Stimulated activated CD8-positive, alpha-beta memory T cell treated with anti-CD3 and anti-CD28 coated beads, Interleukin-15, amount 100 ng/mL, for 1 hour (primary cell): ENCODE data around the gene FBXW5.
A peak's percentile ranks its signal among the peaks of the same experiment; 100 is the strongest.

Experiments used
- DNase-seq: peaks from one replicate; pipeline ENCODE4 v3.0.0-alpha.2; 2020; ENCODE audit warnings: low read depth

The FBXW5 gene

DNA sequence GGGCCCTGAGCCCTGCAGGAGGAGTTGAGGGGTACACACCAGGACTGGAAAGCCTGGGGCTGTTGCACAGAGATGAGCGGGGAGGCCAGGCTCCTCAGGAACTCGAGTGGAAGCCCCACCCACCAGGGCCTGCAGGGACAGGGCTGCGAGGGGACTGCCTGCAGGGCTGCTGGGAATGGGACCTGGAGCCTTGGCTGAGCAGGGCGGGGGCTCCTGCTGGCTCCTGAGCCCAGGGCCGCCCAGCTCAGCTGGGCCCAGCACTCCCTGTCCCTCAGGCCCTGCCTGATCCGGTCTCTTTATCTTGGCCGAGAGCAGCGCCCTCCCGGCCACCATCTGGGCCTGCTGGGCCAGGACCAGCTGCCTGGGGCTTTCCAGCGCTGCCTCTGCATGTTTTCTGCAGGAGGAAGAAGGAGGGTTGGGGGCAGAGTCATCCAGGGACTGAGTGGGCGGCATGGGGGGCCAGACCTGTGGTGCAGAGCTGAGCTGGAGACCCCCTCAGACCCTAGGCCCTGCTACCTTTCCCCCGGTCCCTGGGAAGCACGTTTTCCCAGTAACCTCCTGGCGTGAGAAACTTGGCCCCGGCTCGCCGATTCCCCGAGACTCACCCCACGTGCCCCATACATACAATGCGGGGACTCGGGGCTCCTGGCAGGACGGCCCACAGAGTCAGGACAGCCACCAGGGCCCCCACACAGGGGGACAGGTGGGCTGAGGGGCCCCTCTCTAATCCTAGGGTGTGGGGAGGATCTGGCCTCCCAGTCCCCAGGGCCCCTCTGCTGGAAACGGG, 16.9 kb upstream of the FBXW5 start:
- no peak for DNase-seq

DNA sequence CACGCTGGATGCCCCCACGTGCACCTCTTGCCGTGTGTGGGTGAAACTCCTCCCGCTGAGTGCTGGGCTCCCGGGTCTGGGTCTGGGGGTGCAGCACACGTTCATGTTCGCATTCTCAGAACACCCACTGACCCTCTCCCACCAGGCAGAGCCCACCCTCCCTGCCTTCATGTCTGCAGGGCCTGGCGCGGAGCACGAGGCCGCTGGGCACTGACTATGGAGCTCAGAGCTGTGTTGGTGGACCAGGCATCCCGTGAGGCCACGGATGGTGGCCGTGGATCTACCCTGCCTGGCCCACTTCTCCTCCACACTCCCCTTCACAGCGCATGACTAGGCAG, 16.4 kb upstream of the FBXW5 start:
- no peak for DNase-seq

DNA sequence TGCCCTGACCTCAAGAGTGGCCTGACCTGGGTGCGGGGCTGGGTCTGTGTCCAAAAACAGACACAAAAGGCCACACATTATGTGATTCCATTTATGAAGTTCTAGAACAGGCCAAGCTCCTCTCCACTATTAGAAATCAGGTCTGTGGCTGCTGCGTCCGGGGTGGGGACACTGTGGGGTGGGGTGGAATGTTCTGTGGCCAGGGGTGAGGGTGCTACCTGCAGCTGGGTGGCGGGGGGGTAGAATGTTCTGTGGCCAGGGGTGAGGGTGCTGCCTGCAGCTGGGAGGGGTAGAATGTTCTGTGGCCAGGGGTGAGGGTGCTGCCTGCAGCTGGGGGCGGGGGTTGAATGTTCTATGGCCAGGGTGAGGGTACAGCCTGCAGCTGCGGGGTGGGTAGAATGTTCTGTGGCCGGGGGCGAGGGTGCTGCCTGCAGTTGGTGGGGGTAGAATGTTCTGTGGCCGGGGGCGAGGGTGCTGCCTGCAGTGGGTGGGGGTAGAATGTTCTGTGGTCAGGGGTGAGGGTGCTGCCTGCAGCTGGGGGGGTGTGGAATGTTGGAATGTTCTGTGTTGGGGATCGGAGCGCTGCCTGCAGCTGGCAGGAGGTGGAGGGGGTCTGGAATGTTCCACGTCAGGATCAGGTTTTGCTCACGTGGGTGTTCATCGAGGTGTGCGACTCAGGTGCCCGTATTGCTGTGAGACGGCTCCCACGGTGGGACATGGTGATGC, 15.8 kb upstream of the FBXW5 start:
- DNase-seq: no peak

DNA sequence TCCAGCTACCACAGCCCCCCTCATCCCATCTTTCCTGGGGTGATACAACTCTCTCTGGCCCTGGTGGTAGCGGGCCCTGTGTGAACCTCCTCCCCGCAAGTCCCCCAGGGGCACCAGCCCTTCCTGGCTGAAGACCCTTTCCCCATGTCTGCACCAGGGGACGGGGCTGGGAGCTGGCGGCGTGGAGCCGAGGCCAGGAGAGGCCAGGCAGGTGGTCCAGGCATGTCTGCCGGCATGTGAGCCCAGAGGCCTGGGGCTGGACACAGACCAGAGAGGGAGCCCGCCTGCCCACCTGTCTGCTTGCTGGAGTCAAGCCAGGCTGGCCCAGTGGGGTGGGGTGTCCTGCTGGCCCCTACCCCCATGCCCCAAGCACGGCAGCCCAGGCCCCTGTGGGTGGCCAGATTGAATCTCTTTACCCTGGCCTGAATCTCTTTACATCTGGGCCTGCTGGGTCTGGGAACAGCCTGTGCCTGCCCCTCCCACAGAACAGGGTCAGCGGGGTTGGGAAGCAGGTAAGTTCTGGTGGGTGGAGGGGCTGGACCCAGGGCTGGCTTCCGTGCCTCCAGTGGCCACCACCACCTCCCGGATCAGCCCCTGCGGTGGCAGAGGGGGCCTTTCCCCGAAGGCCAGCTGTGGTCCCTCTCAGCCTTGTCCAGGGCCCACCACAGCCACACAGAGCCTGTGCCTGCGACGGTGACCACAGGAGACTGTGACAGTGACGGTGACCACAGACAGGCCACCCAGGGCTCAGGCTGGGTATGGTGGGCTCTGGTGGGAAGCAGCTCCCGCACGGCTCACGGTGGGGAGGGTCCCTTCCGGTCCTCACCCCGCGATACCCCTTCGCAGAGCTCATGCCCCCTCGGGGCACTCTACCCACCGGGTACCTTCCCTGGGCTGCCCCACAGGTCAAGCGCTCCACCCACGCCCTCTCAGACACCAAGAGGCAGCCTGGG, 14.6 kb upstream of the FBXW5 start:
- no peak for DNase-seq

DNA sequence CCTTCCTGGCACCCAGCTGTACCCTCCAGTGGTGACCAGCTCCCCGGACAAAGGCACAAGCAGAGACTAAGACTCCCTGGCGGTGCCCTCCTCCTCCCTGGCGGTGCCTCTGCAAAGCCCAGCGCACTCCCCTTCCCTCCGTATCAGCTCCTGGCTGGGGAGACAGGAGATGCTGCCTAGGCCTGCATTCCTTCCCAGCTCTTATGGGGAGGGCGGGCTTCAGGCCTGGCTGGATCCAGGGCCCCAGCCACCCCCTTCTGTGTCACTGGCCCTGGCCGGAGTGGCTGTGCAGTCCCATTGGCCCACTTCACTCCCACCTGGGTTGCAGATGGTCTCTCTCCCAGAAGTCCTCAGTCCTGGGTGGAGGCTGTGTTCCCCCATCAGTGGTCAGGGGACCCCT, 13.9 kb upstream of the FBXW5 start:
- DNase-seq: no peak

DNA sequence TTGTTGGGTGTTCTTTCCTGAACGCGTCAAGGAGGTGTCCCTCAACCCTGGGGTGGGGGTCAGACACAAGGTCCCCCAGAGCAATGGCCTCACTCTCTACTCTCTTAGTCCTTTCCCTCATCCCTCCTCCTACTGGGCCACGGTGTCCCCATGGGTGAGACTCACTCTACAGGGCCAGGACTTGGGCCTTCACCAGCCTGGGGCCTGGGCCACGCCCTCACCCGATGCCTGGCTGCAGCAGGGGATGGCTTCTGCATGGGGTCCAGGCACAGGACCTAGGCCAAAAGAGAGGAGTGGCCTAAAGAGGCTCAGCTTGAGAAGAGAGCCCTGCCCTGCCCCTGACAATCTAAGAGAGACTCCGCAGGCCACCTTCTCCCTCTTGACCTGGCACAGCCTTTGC, 13.4 kb upstream of the FBXW5 start:
- DNase-seq: no peak

DNA sequence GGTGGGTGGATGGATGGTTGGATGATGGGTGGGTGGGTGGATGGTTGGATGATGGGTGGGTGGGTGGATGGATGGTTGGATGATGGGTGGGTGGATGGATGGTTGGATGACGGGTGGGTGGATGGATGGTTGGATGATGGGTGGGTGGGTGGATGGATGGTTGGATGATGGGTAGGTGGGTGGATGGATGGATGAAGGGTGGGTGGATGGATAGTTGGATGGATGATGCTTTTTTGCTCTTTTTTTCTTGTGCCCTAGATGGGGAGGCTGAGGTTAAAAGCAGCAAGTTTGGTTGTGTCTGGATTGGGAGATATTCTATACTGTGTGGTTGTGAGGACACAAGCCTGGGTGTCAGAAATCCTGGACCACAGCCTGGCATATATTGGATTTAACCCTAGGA, 12.9 kb upstream of the FBXW5 start:
- no peak for DNase-seq

DNA sequence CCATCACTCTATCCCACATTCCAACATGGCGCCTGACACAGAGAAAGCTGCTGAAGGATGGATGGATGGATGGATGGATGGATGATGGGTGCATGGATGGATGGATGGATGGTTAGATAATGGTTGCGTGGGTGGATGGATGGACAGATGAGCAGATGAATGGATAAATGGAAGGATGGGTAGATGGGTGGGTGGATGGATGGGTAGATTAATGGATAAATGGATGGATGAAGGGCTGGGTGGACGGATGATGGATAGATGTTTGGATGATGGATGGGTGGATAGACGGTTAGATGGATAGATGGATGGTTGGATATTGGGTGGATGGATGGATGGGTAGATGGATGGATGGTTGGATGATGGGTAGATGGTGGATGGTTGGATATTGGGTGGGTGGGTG, 12.1 kb upstream of the FBXW5 start:
- DNase-seq: no peak

DNA sequence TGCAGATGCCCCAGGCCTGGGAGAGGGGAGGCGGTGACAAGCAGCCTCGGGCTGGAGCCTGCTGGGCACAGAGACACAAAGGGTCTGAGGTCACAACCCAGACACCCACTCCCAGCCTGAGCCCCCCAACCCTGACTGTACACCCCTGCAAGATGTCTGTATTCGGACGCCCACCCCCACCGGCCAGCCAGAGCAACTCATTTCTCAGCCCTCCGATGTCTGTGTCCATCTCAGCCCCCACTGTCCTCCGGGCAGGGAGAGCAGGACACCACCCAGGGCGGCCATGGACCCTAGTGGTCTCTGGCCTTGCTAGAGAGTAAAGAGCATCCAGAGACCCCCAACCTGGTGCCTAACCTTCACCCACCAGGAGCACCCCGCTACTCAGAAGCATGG, 11.4 kb upstream of the FBXW5 start:
- DNase-seq: no peak

DNA sequence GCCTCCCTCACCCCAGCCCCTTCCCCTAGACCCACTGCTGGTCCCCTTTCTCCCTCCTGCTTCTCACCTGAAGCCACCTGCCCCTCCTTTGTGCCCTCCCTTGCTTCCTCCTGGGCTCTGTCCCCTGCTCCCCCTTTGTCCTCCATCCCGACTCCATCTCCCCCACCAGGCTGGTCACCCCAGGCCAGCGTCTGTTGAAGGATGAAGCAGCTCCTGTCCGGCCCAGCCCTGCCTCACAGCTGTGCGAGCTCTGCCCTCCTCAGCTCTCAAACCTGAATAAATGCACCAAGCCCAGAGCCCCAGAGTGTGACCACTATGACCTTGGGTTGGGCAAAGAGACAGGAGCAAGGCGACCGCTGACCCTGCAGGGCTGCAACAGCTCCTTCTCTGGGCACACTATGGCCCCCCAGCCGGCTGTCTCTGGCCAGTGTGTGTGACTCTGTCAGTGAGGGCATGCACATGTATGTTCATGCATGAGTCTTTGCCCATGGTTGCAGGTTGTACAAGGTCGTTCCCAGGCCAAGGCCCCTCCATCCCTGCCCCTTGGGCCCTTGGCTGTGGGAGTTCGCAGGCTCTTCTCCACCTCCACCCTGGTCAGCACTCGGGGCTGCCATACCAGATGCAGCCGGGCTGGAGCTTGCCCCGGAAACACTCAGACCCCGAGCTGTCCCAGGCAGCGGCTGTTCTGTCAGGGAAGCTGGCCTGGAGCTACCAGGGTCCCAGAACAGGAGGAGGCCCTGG, 10.8 kb upstream of the FBXW5 start:
- no peak for DNase-seq

DNA sequence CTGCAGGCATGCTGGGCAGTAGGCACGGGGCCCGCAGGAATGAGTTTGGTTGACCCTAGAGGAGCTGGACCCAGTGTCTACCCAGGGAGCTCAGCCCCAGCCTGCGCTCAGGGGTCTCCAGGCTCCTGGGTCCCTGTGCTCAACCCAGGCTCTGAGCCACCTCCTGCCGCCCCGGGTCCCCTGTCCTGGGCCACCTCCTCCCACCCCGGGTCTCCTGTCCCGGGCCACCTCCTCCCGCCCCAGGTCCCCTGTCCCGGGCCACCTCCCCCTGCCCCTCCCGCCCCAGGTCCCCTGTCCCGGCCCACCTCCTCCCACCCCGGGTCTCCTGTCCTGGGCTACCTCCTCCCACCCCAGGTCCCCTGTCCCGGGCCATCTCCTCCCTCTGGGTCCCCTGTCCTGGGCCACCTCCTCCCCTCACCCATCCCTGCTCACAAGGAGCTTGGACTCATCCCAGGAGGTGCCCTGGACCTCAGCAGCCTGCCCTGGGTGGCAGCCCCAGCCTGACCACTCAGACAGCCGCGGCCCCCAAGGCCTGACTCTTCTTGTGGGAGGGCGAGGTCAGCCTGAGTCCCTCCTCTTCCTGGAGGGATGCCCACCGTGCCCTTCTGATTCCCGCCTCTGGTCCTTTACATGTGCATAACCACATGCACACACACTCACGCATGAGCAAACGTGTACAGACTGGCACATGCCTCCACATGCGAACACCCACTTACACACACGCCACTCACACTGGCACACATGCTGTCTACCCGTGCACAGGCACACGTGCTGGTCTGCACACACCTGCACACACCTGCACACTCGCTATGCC, 9.9 kb upstream of the FBXW5 start:
- no peak for DNase-seq

DNA sequence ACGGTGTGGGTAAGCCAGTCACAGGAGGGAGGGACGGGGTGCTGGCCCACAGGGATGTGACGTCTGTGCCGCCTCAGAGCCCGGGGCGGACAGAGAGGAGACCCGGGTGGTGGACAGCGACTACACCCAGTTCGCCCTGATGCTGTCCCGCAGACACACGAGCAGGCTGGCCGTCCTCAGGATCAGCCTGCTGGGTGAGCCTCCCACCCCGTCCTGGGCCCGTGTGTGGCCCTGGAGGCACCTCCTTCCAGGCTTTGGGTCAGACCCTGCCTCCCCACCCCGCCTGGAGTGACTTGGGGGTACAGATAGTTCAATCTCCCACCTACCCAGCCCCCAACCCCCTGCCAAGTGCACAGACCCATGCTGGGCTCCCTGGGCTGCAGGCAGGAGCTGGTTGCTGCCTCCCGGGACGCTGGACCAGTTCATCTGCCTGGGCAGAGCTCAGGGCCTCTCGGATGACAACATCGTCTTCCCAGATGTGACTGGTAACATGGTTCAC, 9.3 kb upstream of the FBXW5 start:
- no peak for DNase-seq

DNA sequence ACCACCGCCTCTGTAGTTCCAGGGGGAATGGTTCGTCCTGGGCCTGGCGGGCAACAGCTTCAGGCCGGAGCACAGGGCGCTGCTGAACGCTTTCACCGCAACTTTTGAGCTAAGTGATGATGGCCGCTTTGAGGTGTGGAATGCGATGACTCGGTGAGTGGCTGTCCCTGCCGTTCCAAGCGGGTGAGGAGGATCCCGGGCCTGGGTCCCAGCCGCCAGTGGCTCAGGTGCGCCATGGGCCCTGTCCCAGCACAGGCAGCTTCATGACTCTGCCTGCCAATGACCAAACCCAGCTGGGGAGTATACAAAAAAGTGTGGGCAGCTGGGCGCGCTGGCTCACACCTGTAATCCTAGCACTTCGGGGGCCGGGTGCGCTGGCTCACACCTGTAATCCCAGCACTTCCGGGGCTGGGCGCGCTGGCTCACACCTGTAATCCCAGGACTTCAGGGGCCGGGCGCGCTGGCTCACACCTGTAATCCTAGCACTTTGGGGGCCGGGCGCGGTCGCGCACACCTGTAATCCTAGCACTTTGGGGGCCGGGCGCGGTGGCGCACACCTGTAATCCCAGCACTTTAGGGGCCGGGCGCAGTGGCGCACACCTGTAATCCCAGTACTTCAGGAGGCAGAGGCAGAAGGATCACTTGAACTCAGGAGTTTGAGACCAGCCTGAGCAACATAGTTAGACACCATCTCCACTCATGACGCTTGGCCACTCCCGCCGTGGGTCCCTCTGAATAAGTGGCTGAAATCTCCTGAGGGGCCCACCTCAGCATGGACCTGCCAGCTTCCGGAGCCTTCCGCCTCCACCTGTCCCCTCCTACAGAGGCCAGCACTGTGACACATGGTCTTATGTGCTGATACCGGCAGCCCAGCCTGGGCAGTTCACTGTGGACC, 8.6 kb upstream of the FBXW5 start:
- no peak for DNase-seq

DNA sequence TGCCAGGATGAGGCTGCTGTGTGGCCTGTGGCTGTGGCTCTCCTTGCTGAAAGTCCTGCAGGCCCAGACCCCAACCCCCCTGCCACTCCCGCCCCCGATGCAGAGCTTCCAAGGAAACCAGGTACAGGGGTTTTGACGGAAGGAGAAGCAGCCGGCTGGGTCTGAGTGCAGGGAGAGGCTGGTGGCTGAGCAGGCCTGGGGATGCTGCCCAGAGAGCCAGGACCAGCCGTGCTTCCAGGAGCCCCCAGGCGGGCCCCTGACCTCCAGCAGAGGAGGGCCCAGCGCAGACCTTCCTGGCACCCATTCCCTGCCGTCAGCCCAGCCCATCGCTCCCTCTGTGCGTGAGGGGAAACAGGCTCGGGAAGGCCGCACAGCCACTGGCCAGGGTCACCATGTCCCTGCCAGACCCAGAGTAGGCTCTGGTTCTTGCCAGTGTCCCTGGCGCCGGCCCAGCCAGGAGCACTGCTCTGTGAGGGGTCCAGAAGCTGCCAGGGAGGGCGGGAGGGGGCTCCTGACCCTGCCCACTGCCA, 7.8 kb upstream of the FBXW5 start:
- no peak for DNase-seq

DNA sequence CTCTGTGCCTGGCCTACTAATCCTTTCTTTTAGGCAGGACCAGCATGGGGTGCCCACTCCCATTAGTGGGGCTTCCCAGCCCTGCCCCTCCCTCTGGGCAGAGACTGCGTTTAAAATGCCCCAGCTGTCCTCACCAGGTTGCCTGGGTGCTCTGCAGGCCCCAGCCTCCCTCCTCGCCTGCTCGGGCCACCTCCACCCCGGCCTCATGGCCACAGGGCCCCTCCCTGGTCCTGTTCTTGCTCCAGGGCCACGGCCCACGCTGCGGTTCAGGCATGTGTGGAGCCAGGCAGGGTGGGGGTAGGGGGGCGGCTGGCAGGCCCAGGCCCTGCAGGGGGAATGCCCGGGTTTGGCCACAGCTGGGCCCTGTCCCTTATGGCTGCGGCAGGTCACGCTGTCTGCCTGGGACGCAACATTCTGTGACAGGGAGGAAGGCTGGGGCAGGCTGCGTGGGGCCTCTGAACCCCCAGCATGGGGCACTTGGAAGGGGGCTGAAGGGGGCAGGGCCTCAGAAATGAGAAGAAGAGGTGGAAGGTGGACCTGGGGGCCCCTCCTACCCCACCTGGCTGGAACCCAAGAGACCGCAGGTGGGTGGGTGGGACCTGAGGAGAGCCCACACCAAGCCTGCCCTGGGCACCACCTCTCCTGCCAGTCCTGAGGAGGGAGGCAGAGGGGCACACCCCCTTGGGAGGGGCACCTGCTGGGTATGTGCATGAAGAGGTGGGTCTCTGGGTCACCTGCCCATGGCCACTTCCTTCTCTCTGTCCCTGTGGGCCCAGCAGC, 7.2 kb upstream of the FBXW5 start, which contains the start of gene LCN12:
Gene LCN12, plus strand, starts transcription at position 733 of the 780 bp plus-strand sequence. CDS start 55 bp downstream, outside the sequence.
- DNase-seq: no peak

DNA sequence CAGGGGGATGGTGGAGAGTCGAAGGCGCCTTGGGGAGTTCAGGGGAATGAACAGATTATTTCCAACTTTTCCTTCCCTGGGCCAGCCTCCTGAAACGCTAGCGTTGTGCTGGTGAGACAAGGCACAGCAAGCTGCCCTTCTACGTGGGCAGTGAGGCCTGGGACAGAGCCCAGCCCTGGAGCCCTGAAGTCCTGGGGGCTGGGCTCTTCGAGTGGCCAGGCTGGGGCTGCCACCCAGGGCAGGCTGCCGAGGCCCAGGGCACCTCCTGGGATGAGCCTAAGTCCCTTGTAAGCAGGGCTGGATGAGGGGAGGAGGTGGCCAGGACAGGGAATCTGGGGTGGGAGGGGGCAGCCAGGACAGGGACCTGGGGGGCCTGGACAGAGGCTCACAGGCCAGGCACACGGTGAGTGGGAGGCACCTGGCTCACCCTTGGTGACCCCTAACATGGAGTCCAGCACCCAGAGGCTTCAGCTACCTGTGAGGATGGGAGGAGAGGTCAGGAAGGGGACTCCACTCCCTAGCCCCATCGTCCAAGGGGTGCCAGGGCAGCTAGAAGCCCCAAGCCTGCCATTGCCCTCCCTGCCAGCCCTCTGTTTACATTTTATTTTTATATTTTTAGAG, 6.2 kb upstream of the FBXW5 start:
- no peak for DNase-seq

DNA sequence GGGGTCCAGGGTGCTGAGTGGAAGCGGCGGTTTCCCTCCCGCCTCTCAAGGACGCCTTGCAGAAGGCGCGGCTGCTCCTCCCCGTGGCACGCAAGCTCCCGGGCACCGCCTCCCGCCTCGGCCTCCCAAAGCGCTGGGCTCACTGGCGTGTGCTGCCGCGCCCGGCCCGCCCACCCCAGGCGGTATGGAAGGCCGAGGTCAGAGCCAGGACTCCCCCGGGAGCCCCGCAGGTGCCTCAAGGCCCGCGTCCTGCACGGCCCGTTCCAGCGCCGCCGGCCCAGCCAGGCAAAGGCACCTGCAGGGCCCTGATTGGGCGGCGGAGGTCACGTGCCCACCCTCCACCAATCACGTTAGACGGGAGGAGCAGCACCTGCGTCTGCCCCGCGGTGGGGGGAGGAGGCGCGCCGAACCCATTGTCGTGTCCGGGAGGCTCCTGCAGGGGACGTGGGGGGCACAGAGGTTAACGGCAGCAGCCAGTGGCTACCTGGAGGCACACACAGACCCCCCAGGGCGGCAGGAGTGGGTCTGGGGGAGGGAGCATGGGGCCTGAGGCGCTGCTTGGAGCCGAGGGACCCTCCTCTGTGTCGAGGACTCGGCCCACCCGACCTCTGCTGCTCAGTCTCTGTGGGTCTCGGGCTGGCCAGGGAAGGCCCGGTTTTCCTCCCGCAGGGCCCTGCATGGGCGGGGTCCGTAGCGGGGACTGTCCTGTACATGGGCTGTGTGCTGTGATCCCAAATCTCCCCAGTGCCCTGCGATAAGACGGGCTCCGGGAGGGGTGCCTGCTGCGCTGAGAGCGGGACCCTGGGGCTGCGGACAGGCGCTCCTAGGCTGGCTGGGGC, 5.5 kb upstream of the FBXW5 start:
- peak; percentile 95 for DNase-seq
